ENCODE results near the gene KCNA2.

The KCNA2 gene

GRCh38 chr1:110563089-110563488 lies 43.1 kb downstream of the KCNA2 start:
- DNase-seq = no peak

- DNase-seq = no peak
Observed at GRCh38 chr1:110561596-110561995, 44.6 kb downstream of the KCNA2 start.

GRCh38 chr1:110559157-110559556 lies 47.0 kb downstream of the KCNA2 start:
- DNase-seq = no peak

- DNase-seq = no peak
Observed at GRCh38 chr1:110557481-110557880, 48.7 kb downstream of the KCNA2 start.

- DNase-seq = no peak
Observed at GRCh38 chr1:110556471-110556807, 49.7 kb downstream of the KCNA2 start.

- no peak for DNase-seq
Observed at GRCh38 chr1:110555807-110556470, 50.2 kb downstream of the KCNA2 start.

- DNase-seq = peak; percentile 1
Observed at GRCh38 chr1:110554871-110555801, 51.0 kb downstream of the KCNA2 start.

GRCh38 chr1:110551278-110551809 lies 54.8 kb downstream of the KCNA2 start:
- no peak for DNase-seq

- no peak for DNase-seq
Observed at GRCh38 chr1:110549831-110550230, 56.3 kb downstream of the KCNA2 start.

GRCh38 chr1:110548381-110548780 lies 57.8 kb downstream of the KCNA2 start:
- peak; percentile 17 for DNase-seq

- DNase-seq = no peak
Observed at GRCh38 chr1:110547017-110547416, 59.1 kb downstream of the KCNA2 start.

- DNase-seq = no peak
Observed at GRCh38 chr1:110545492-110545891, 60.7 kb downstream of the KCNA2 start.

GRCh38 chr1:110544753-110545152 lies 61.4 kb downstream of the KCNA2 start:
- no peak for DNase-seq

Data from NCI-H774 (cell line).